NCI-H187 treated with DMSO at 0.1 percent for 48 hours (cell line): Measurements from ENCODE around the gene EPOP.
"Not testable (repeated sequence)": the region's sequence is repeated elsewhere in the genome, so short reads cannot be mapped to it uniquely, and the experiment has no call there.

ENCODE experiments used
- DNase-seq: peaks from one replicate; lab custom pipeline; 2025; lab: John Stamatoyannopoulos, UW

Gene EPOP

GRCh38 chr17:38653230-38653629 is 21.5 kb downstream of the EPOP start:
- no peak for DNase-seq

- not testable (repeated sequence) for DNase-seq
Observed at GRCh38 chr17:38650653-38651173, 24.0 kb downstream of the EPOP start.

- no peak for DNase-seq
Observed at GRCh38 chr17:38637951-38638350, 36.8 kb downstream of the EPOP start.

- no peak for DNase-seq
Observed at GRCh38 chr17:38636054-38636453, 38.7 kb downstream of the EPOP start.

GRCh38 chr17:38632334-38632733 is 42.4 kb downstream of the EPOP start:
- no peak for DNase-seq

- DNase-seq, result peak; percentile 14
Observed at GRCh38 chr17:38628441-38628840, 46.3 kb downstream of the EPOP start.

GRCh38 chr17:38627957-38628356 is 46.8 kb downstream of the EPOP start:
- DNase-seq, result no peak

- DNase-seq, result not testable (repeated sequence)
Observed at GRCh38 chr17:38626606-38627226, 48.0 kb downstream of the EPOP start.

GRCh38 chr17:38625482-38625881 is 49.3 kb downstream of the EPOP start:
- DNase-seq, result no peak

GRCh38 chr17:38624782-38625355 is 49.9 kb downstream of the EPOP start:
- not testable (repeated sequence) for DNase-seq
